Astrocyte of the spinal cord (primary cell): ENCODE measurements around the gene LPAR1.

ENCODE experiments used
- DNase-seq: peaks from one replicate; pipeline ENCODE4 v3.0.0; 2011; ENCODE audit warnings: low read depth, low spot score
- H3K4me3 ChIP-seq: 2 replicates; pipeline ENCODE4 v1.5.1; 2011; ENCODE audit warnings: low read depth, mild to moderate bottlenecking, low read length, moderate library complexity
- CTCF ChIP-seq: IDR thresholded peaks from 2 replicates; pipeline ENCODE4 v1.5.1; 2012; ENCODE audit warnings: low read depth, mild to moderate bottlenecking, low read length, inconsistent platforms
- in situ Hi-C: cut with HindIII; loops from 2 replicates; pipeline ENCODE4 v1.10.0; 2017; ENCODE audit warnings: low sequenced_read_pairs

LPAR1 gene

GRCh38 chr9:110936237-110936636, 102.0 kb downstream of the LPAR1 start:
- in situ Hi-C loops, result no loop called here
- no peak for DNase-seq
- TF ChIP-seq CTCF, result no peak
- no peak overlapping the region for H3K4me3 ChIP-seq

- DNase-seq, result no peak
- no peak for TF ChIP-seq CTCF
- in situ Hi-C loops, result no loop called here
- H3K4me3 ChIP-seq, result no peak overlapping the region
These were observed 102.4 kb downstream of the LPAR1 start for GRCh38 chr9:110935829-110936228.

- no peak overlapping the region for H3K4me3 ChIP-seq
- no peak for DNase-seq
- TF ChIP-seq CTCF, result no peak
- in situ Hi-C loops, result no loop called here
These were observed 104.8 kb downstream of the LPAR1 start for GRCh38 chr9:110933350-110934001.

GRCh38 chr9:110932863-110933262, 105.4 kb downstream of the LPAR1 start:
- no peak for TF ChIP-seq CTCF
- in situ Hi-C loops, result no loop called here
- no peak for DNase-seq
- H3K4me3 ChIP-seq, result no peak overlapping the region

GRCh38 chr9:110928599-110928998, 109.7 kb downstream of the LPAR1 start:
- H3K4me3 ChIP-seq, result no peak overlapping the region
- in situ Hi-C loops, result no loop called here
- TF ChIP-seq CTCF, result no peak
- peak; percentile 69 for DNase-seq

- no peak for DNase-seq
- TF ChIP-seq CTCF, result no peak
- in situ Hi-C loops, result no loop called here
- H3K4me3 ChIP-seq, result no peak overlapping the region
These were observed 111.3 kb downstream of the LPAR1 start for GRCh38 chr9:110926828-110927487.
